Fibroblast of lung (primary cell): ENCODE results near the gene VPS11. TPM values are rescaled to one million over a fixed set of nuclear protein-coding genes. Genes with fewer than 3 reads are reported as not detected.
"Not testable (repeated sequence)": the region's sequence is repeated elsewhere in the genome, so short reads cannot be mapped to it uniquely, and the experiment has no call there.

Experiments
- DNase-seq, 2 donors: peaks; one replicate each; pipeline versions ENCODE4 v3.0.0 to v3.0.0-alpha.2; 2010; ENCODE audit warnings: low read depth in 2 of 2
- H2AFZ ChIP-seq: 2 replicates; pipeline ENCODE4 v1.5.1; 2012; ENCODE audit warnings: low read length, control low read depth, inconsistent platforms
- H3K27ac ChIP-seq: 2 replicates; pipeline ENCODE4 v1.5.1; 2011; ENCODE audit warnings: low read length, control low read depth; ENCODE audit not compliant: insufficient read depth
- H3K27me3 ChIP-seq: 2 replicates; pipeline ENCODE4 v1.5.1; 2011; ENCODE audit warnings: mild to moderate bottlenecking, low read length; ENCODE audit not compliant: control insufficient read depth, insufficient read depth
- H3K36me3 ChIP-seq: 2 replicates; pipeline ENCODE4 v1.5.1; 2011; ENCODE audit warnings: low read length; ENCODE audit not compliant: control insufficient read depth, insufficient read depth
- H3K4me1 ChIP-seq: 2 replicates; pipeline ENCODE4 v1.5.1; 2011; ENCODE audit warnings: low read length; ENCODE audit not compliant: control insufficient read depth, insufficient read depth; ENCODE audit errors: extremely low read depth
- H3K4me2 ChIP-seq: 2 replicates; pipeline ENCODE4 v1.5.1; 2011; ENCODE audit warnings: low read length, control low read depth; ENCODE audit not compliant: insufficient read depth; ENCODE audit errors: extremely low read depth
- H3K4me3 ChIP-seq, 4 experiments: fragments of 200-600 bp in 1 of 4; sonication (generic) in 1 of 4; replicated peaks in 1 of 4; 2 replicates each; pipeline ENCODE4 v1.5.1; 2011 to 2016; ENCODE audit warnings: low read length in 4 of 4, low read depth in 3 of 4, mild to moderate bottlenecking in 3 of 4, control low read depth in 2 of 4, inconsistent platforms in 1 of 4, mixed read lengths in 1 of 4; ENCODE audit not compliant: insufficient read depth in 1 of 4; ENCODE audit errors: control extremely low read depth in 1 of 4
- H3K79me2 ChIP-seq: 2 replicates; pipeline ENCODE4 v1.5.1; 2012; ENCODE audit warnings: mild to moderate bottlenecking, low read length, inconsistent platforms; ENCODE audit not compliant: control insufficient read depth, insufficient read depth
- H3K9ac ChIP-seq: 2 replicates; pipeline ENCODE4 v1.5.1; 2011; ENCODE audit warnings: mild to moderate bottlenecking, low read length, control low read depth; ENCODE audit not compliant: insufficient read depth
- H3K9me3 ChIP-seq: 2 replicates; pipeline ENCODE4 v1.5.1; 2012; ENCODE audit warnings: low read depth, low read length; ENCODE audit not compliant: control insufficient read depth, insufficient read depth
- H4K20me1 ChIP-seq: 2 replicates; pipeline ENCODE4 v1.5.1; 2011; ENCODE audit warnings: low read length; ENCODE audit not compliant: control insufficient read depth, insufficient read depth; ENCODE audit errors: extremely low read depth
- EZH2 ChIP-seq: IDR thresholded peaks from 2 replicates; pipeline ENCODE4 v1.5.1; 2012; ENCODE audit warnings: low read length, control low read depth, mild to moderate bottlenecking; ENCODE audit errors: missing control alignments
- polyA plus RNA-seq, 2 donors: library from polyadenylated mRNA; depleted of rRNA in 1 of 2; stranded (reverse) in 1 of 2; unstranded in 1 of 2; fragments of >200 nt; gene quantifications; 2 replicates each; pipeline ENCODE4 v1.2.1, GENCODE V29; 2011 to 2012; ENCODE audit warnings: missing spikeins in 1 of 2
- total RNA-seq: library from RNA; depleted of rRNA; stranded (reverse); fragments of >200 nt; gene quantifications from 2 replicates; pipeline ENCODE4 v1.2.1, GENCODE V29; 2014
- TF ChIP-seq, protein P1 (sequence below), 2 donors: IDR thresholded peaks in 1 of 2; conservative IDR thresholded peaks in 1 of 2; 1 replicate in 1 of 2; 2 replicates in 1 of 2; pipeline ENCODE4 v1.5.1; 2011 to 2012; ENCODE audit warnings: low read length in 2 of 2, control low read depth in 1 of 2, inconsistent platforms in 1 of 2, low read depth in 1 of 2, mild to moderate bottlenecking in 1 of 2

Gene VPS11
- total and polyA plus RNA-seq, 2 donors (not counting 1 experiment from before 2014, with no cell fraction given), result 9.1 to 34.3 TPM

DNA sequence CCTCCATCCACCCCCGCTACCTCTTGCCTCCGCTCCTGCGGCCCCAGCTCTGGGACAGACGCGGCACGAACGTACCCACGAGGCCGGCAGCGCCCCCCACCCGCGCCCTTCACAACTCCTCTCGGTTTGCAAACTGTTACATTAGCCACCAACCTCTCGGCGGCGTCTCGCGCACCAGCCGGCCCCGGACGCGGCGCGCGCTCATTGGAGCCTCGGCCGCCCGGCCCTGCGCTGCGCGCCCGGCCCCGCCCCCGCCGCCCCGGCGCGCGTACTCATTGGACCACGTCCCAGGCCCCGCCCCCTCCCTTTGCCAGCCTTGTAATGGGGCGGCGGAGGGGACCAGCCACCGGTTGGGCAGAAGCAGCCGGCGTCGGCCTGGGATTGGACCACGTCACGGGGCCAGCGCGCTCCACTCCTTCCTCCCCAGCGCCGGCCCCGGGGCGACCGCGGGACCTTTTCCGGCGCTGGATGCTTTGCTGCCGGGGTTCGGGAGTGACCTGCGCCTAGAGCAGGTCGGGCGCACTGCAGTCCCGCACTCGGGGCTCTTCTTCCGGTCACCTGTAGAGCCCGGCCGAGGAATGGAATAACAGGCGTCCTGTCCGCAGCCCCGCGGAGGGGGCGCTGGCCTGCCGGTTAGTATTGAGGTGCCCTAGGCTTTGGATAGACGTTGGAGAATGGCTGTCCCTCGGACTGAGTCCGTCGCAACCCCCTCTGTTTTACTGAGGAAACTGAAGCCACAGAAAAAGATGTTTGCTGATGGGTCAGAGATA, 10.4 kb upstream of the VPS11 start, which contains the start of gene HYOU1:
Gene HYOU1, minus strand, starts transcription at position 206 of the 770 bp plus-strand sequence. CDS start 1,045 bp downstream, outside the sequence.
- H3K27ac ChIP-seq, result peak within 1 kb of the TSS; percentile 89
- H3K4me1 ChIP-seq, result no peaks in the 10 kb centered on the region
- peak within 1 kb of the TSS; percentile 98 for H3K4me2 ChIP-seq
- H3K79me2 ChIP-seq, result peaks cover 21% of the 10 kb centered on the region
- H3K9me3 ChIP-seq, result no peaks in the 10 kb centered on the region
- peak within 1 kb of the TSS; percentile 77 to 94 (median 88) for H3K4me3 ChIP-seq
- H4K20me1 ChIP-seq, result no peaks in the 10 kb centered on the region
- peak; percentile 93 to 95 for DNase-seq
- peak within 1 kb of the TSS; percentile 63 for H2AFZ ChIP-seq
- TF ChIP-seq EZH2, result no peak
- TF ChIP-seq, protein P1, sequence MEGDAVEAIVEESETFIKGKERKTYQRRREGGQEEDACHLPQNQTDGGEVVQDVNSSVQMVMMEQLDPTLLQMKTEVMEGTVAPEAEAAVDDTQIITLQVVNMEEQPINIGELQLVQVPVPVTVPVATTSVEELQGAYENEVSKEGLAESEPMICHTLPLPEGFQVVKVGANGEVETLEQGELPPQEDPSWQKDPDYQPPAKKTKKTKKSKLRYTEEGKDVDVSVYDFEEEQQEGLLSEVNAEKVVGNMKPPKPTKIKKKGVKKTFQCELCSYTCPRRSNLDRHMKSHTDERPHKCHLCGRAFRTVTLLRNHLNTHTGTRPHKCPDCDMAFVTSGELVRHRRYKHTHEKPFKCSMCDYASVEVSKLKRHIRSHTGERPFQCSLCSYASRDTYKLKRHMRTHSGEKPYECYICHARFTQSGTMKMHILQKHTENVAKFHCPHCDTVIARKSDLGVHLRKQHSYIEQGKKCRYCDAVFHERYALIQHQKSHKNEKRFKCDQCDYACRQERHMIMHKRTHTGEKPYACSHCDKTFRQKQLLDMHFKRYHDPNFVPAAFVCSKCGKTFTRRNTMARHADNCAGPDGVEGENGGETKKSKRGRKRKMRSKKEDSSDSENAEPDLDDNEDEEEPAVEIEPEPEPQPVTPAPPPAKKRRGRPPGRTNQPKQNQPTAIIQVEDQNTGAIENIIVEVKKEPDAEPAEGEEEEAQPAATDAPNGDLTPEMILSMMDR (conservative IDR thresholded peaks at IDR 0.05 in 1 of 2, IDR thresholded peaks at IDR 0.05 in 1 of 2; ENCODE audit: low read depth in 1 of 2, low read length in 2 of 2), result peak; percentile 15 to 40
- H3K27me3 ChIP-seq, result no peaks in the 10 kb centered on the region
- peaks cover 19% of the 10 kb centered on the region for H3K36me3 ChIP-seq
- peak within 1 kb of the TSS; percentile 96 for H3K9ac ChIP-seq

DNA sequence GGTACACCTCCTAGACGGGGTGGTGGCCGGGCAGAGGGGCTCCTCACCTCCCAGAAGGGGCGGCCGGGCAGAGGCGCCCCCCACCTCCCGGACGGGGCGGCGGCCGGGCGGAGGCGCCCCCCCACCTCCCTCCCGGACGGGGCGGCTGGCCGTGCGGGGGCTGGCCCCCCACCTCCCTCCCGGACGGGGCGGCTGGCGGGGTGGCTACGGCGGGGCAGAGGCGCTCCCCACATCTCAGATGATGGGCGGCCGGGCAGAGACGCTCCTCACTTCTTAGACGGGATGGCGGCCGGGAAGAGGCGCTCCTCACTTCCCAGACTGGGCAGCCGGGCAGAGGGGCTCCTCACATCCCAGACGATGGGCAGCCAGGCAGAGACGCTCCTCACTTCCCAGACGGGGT, 8.5 kb upstream of the VPS11 start:
- not testable (repeated sequence) for DNase-seq, H2AFZ ChIP-seq, H3K27ac ChIP-seq, H3K4me2 ChIP-seq, H3K27me3 ChIP-seq, H3K4me3 ChIP-seq, H3K4me1 ChIP-seq, H4K20me1 ChIP-seq, H3K9ac ChIP-seq, H3K9me3 ChIP-seq
- H3K36me3 ChIP-seq, result peaks cover 10% of the 10 kb centered on the region
- H3K79me2 ChIP-seq, result peaks cover 21% of the 10 kb centered on the region

DNA sequence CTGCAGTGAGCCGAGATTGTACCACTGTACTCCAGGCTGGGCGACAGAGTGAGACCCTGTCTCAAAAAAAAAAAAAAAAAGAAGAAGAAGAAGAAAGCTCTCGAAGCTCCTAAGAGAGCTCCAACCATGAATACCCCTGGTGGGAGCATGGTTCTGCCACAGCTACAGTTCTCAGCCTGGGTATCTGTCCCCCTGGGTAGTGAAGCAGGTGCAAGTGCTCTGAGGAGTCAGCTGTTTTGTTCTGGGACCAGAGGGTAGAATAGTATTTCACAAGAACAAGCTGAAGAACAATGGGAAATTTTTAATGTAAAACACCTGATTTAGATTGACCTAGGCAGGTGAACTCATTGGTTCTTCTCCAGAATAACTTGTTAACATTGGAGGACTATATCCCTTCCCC, 6.4 kb upstream of the VPS11 start:
- Histone ChIP-seq H2AFZ (no peak overlapping the region), H4K20me1 (no peaks in the 10 kb centered on the region), H3K27ac (no peak overlapping the region), H3K36me3 (no peaks in the 10 kb centered on the region), H3K79me2 (peaks cover 11% of the 10 kb centered on the region), H3K4me2 (no peak overlapping the region), H3K9ac (no peak overlapping the region), H3K4me3 (no peak overlapping the region), H3K9me3 (no peaks in the 10 kb centered on the region), H3K4me1 (peaks cover 6% of the 10 kb centered on the region), H3K27me3 (no peaks in the 10 kb centered on the region)
- no peak for TF ChIP-seq EZH2
- TF ChIP-seq, protein P1 (conservative IDR thresholded peaks at IDR 0.05 in 1 of 2, IDR thresholded peaks at IDR 0.05 in 1 of 2; ENCODE audit: low read depth in 1 of 2, low read length in 2 of 2), result no peak
- DNase-seq, result no peak
